SK-N-SH treated with all-trans-retinoic acid at 6 μM for 48 hours (cell line): ENCODE data around the gene AUTS2.

Source experiments
- TCF4 ChIP-seq: fragments of 250-450 bp; sonication (Bioruptor Pico); IDR thresholded peaks from 2 replicates; pipeline ENCODE4 v1.8.0; 2021; ENCODE audit warnings: mild to moderate bottlenecking, moderate library complexity, borderline replicate concordance
- ZFP3 ChIP-seq: fragments of 250-450 bp; sonication (Bioruptor Pico); IDR thresholded peaks from 2 replicates; pipeline ENCODE4 v1.5.0; 2020; ENCODE audit warnings: mild to moderate bottlenecking, moderate library complexity
- ZFP30 ChIP-seq: fragments of 450-650 bp; formaldehyde crosslinking; IDR thresholded peaks from 2 replicates; pipeline ENCODE4 v1.5.0; 2022; ENCODE audit warnings: mild to moderate bottlenecking, moderate library complexity
- TF ChIP-seq, protein P1 (sequence below): fragments of 250-450 bp; sonication (Bioruptor Pico); IDR thresholded peaks from 2 replicates; pipeline ENCODE4 v1.8.0; 2020; ENCODE audit warnings: mild to moderate bottlenecking, moderate library complexity, borderline replicate concordance

DNA sequence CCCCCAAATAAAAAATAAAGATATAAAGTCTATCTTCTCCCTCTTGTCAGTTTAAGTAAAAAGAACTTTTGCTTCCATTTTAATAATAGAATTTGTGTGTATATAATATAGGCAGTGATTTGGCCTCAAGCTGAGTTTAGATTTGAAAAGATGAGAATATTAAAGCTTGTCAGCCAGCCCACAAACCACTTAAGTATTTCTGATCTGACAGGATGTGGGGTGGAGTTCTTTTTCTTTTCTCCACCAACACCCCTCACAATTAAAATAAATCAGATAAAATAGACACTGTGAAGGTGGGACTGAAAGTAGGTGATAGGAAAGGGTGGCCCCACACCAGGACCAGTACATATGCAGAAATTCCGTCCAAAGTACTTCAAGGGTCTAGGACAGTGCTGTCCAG, 714.1 kb downstream of the AUTS2 start:
- no peak for TF ChIP-seq TCF4
- TF ChIP-seq ZFP30: no peak
- TF ChIP-seq, protein P1, sequence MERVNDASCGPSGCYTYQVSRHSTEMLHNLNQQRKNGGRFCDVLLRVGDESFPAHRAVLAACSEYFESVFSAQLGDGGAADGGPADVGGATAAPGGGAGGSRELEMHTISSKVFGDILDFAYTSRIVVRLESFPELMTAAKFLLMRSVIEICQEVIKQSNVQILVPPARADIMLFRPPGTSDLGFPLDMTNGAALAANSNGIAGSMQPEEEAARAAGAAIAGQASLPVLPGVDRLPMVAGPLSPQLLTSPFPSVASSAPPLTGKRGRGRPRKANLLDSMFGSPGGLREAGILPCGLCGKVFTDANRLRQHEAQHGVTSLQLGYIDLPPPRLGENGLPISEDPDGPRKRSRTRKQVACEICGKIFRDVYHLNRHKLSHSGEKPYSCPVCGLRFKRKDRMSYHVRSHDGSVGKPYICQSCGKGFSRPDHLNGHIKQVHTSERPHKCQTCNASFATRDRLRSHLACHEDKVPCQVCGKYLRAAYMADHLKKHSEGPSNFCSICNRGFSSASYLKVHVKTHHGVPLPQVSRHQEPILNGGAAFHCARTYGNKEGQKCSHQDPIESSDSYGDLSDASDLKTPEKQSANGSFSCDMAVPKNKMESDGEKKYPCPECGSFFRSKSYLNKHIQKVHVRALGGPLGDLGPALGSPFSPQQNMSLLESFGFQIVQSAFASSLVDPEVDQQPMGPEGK (CRISPR knock-in tag): no peak
- TF ChIP-seq ZFP3: no peak
